Left cardiac atrium (tissue), 4 donors: ENCODE results near the gene TCEA3. TPM values are rescaled to one million over a fixed set of nuclear protein-coding genes. Genes with fewer than 3 reads are reported as not detected.
"Not testable (repeated sequence)": the region's sequence is repeated elsewhere in the genome, so short reads cannot be mapped to it uniquely, and the experiment has no call there.

Experiments used
- ATAC-seq, 2 donors: fragments of 200-7000 bp; cut with Tn5 transposase; one replicate each; pipeline ENCODE4 v1.9.1; 2020; ENCODE audit warnings: mild to moderate bottlenecking in 2 of 2, moderate library complexity in 2 of 2
- DNase-seq: peaks from one replicate; pipeline ENCODE4 v3.0.0-alpha.2; 2020
- intact Hi-C, 2 donors: fragments of 100-400 bp; cut with DNase I; formaldehyde crosslinking; loops; one replicate each; pipeline versions ENCODE4 v1.14.1 to v1.15.1; 2022 to 2023
- total RNA-seq, 2 donors: library from RNA; stranded (reverse); fragmentation: NEBNext Ultra II Directional; extraction: Animal tissue kit (Norgen Biotek cat#: 25700); gene quantifications; one replicate each; pipeline ENCODE4 v1.2.1, GENCODE V29; 2021
- donor health status: DM: no; HTN: yes; CAD: no.
- donor health status: DM: no; HTN: yes; CAD: no; lungs with severe emphysema.
- donor health status: DM: yes; HTN: yes; CAD: no.
- donor health status: Dilated cardiomyopathy.

The TCEA3 gene
- total RNA-seq, 2 donors from 2014 or later, result 32.9 to 38.3 TPM

GRCh38 chr1:23380236-23380635 is 44.3 kb downstream of the TCEA3 start:
- DNase-seq, intact Hi-C loops, ATAC-seq: not testable (repeated sequence)

- DNase-seq (peak; percentile 69), ATAC-seq (peak; percentile 70 to 77)
- intact Hi-C loops, result no loop called here
Observed at GRCh38 chr1:23376890-23377811, 47.4 kb downstream of the TCEA3 start.

- intact Hi-C loops, DNase-seq, ATAC-seq: not testable (repeated sequence)
Observed at GRCh38 chr1:23374079-23374735, 50.3 kb downstream of the TCEA3 start.

- intact Hi-C loops, result no loop called here
- no peak for ATAC-seq
- no peak for DNase-seq
Observed at GRCh38 chr1:23371987-23372880, 52.3 kb downstream of the TCEA3 start.

GRCh38 chr1:23370709-23371584 is 53.6 kb downstream of the TCEA3 start:
- DNase-seq (no peak), ATAC-seq (no peak)
- intact Hi-C loops, result no loop called here

- DNase-seq (no peak), ATAC-seq (no peak)
- intact Hi-C loops, result no loop called here
Observed at GRCh38 chr1:23370330-23370708, 54.2 kb downstream of the TCEA3 start.

- DNase-seq, result peak; percentile 92
- intact Hi-C loops, result loop anchor here in 1 of 2 donors (2.0 kb wide), 1 partner anchor 25 kb away; no protein-coding TSS in a partner anchor
- ATAC-seq, result peak; percentile 17 to 28
Observed at GRCh38 chr1:23369335-23370013, 55.1 kb downstream of the TCEA3 start, which contains the start of gene ZNF436. Gene ZNF436, minus strand, starts transcription at chr1:23369836. Its CDS starts 1,831 bp downstream, at chr1:23368005.

GRCh38 chr1:23368562-23369334 is 55.8 kb downstream of the TCEA3 start:
- ATAC-seq (peak; percentile 87 to 91), DNase-seq (peak; percentile 95)
- intact Hi-C loops, result loop anchor here in 1 of 2 donors (2.0 kb wide), 1 partner anchor 26 kb away; no protein-coding TSS in a partner anchor

- DNase-seq, result peak; percentile 99
- intact Hi-C loops, result loop anchor here in 1 of 2 donors (2.0 kb wide), 1 partner anchor 27 kb away; no protein-coding TSS in a partner anchor
- peak; percentile 90 to 94 for ATAC-seq
Observed at GRCh38 chr1:23367791-23368561, 56.6 kb downstream of the TCEA3 start.

- ATAC-seq (no peak), DNase-seq (no peak)
- intact Hi-C loops, result no loop called here
Observed at GRCh38 chr1:23367451-23367790, 57.1 kb downstream of the TCEA3 start.

GRCh38 chr1:23366598-23366997 is 58.0 kb downstream of the TCEA3 start:
- DNase-seq (no peak), ATAC-seq (no peak)
- intact Hi-C loops, result no loop called here

- intact Hi-C loops, result no loop called here
- DNase-seq (no peak), ATAC-seq (no peak)
Observed at GRCh38 chr1:23366146-23366545, 58.4 kb downstream of the TCEA3 start.

- no peak for DNase-seq
- ATAC-seq, result no peak
- intact Hi-C loops, result no loop called here
Observed at GRCh38 chr1:23362218-23362713, 62.3 kb downstream of the TCEA3 start.

GRCh38 chr1:23358310-23358875 is 66.2 kb downstream of the TCEA3 start:
- intact Hi-C loops, result no loop called here
- ATAC-seq, result peak in 1 of 2 donors; percentile 19
- DNase-seq, result no peak

GRCh38 chr1:23357138-23357908 is 67.2 kb downstream of the TCEA3 start:
- intact Hi-C loops, result no loop called here
- no peak for DNase-seq
- ATAC-seq, result peak; percentile 20 to 47
